AG04450 (cell line): ENCODE measurements around the gene RTN1. TPM values are rescaled to one million over a fixed set of nuclear protein-coding genes. Genes with fewer than 3 reads are reported as not detected.

Experiments used
- CTCF ChIA-PET: fragments of 300-600, 350-600 bp; formaldehyde crosslinking; extraction: SDS; loops from one replicate; lab custom pipeline; 2022; ENCODE audit warnings: antibody characterized with exemption, inconsistent platforms; lab: Charles Lee
- POLR2A ChIA-PET: fragments of 350-600 bp; formaldehyde crosslinking; extraction: SDS; loops from one replicate; lab custom pipeline; 2021; ENCODE audit warnings: antibody characterized with exemption, inconsistent platforms; lab: Yijun Ruan, JAX
- DNase-seq: peaks from one replicate; pipeline ENCODE4 v3.0.0-alpha.2; 2011; ENCODE audit warnings: low read depth, low spot score
- H3K27ac ChIP-seq: one replicate; pipeline ENCODE4 v1.5.1; 2012; ENCODE audit warnings: low read depth, low read length, control low read depth
- H3K27me3 ChIP-seq: one replicate; pipeline ENCODE4 v1.6.0; 2012; ENCODE audit warnings: low read length; ENCODE audit not compliant: control insufficient read depth, insufficient read depth
- H3K4me3 ChIP-seq: 2 replicates; pipeline ENCODE4 v1.5.1; 2011; ENCODE audit warnings: mild to moderate bottlenecking, low read depth, low read length, control low read depth
- H3K9me3 ChIP-seq: 2 replicates; pipeline ENCODE4 v1.5.1; 2012; ENCODE audit warnings: low read length; ENCODE audit not compliant: control insufficient read depth, insufficient read depth
- polyA plus RNA-seq: library from polyadenylated mRNA; depleted of rRNA; stranded (reverse); fragments of >200 nt; gene quantifications from 2 replicates; pipeline ENCODE4 v1.2.3, GENCODE V29; 2011
- TF ChIP-seq, protein P1 (sequence below): IDR thresholded peaks from 2 replicates; pipeline ENCODE4 v1.5.1; 2011; ENCODE audit warnings: low read depth, low read length, control low read depth, inconsistent platforms

Gene RTN1
- polyA plus RNA-seq, 1 experiment, result 0.98 TPM

DNA sequence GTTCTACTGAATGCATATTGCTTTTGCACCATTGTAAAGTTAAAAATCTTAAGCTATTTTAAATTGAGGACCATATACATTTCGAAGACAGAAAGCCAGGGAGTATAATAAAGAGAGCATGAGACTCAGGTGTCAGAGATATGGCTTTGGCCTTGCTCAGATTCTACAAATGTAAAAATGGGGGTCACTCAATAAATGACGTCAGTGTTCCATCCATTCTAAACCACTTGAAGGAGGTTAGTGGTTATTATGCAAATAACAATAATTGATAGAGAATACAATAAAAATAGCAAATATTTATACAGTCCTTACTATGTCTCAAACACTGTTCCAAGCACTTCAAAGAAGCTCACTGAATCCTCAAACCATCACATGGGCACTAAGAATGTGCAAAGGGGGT is 20.1 kb downstream of the RTN1 start:
- no peak overlapping the region for H3K4me3 ChIP-seq
- H3K9me3 ChIP-seq, result no peaks in the 10 kb centered on the region
- no peaks in the 10 kb centered on the region for H3K27me3 ChIP-seq
- POLR2A ChIA-PET, result no interaction called here
- CTCF ChIA-PET, result no interaction called here
- DNase-seq, result no peak
- TF ChIP-seq, protein P1, sequence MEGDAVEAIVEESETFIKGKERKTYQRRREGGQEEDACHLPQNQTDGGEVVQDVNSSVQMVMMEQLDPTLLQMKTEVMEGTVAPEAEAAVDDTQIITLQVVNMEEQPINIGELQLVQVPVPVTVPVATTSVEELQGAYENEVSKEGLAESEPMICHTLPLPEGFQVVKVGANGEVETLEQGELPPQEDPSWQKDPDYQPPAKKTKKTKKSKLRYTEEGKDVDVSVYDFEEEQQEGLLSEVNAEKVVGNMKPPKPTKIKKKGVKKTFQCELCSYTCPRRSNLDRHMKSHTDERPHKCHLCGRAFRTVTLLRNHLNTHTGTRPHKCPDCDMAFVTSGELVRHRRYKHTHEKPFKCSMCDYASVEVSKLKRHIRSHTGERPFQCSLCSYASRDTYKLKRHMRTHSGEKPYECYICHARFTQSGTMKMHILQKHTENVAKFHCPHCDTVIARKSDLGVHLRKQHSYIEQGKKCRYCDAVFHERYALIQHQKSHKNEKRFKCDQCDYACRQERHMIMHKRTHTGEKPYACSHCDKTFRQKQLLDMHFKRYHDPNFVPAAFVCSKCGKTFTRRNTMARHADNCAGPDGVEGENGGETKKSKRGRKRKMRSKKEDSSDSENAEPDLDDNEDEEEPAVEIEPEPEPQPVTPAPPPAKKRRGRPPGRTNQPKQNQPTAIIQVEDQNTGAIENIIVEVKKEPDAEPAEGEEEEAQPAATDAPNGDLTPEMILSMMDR, result no peak
- H3K27ac ChIP-seq, result no peak overlapping the region

DNA sequence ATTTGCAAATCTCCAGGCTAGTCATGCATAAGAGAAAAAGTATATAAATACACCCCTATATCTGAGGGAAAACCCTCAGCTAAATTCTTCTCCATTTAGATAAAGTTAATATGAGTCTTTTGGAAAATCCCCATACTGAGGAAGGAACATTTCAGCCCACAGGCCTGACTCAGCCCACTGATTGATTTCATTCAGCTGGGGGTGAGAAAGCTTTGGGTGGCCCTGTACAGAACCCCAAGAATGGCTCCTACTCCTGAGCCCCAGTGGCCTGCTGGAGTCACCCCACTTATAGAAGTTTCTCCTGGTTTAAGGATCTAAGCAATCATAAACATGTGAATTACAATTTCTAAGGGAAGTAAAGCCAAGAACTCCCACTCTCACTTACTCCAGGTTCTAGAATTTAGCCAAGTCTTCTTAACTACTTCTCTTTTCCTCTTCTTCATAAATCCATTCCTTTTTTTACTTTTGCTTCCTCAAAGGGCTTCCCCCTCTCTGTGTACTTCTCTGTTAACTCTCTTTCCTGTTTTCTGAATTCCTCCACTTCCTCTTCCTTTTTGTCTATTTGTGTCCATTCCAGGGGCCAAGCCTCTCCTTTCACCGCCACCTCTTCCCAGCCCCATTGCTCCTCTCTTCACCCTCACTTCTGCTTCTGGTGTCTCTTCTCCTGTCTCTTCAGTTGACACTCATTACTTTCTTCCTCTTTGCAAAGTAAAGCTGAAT is 21.0 kb downstream of the RTN1 start:
- Histone ChIP-seq H3K27me3 (no peaks in the 10 kb centered on the region), H3K27ac (no peak overlapping the region), H3K4me3 (no peak overlapping the region), H3K9me3 (no peaks in the 10 kb centered on the region)
- no peak for DNase-seq
- POLR2A ChIA-PET, result no interaction called here
- TF ChIP-seq, protein P1, result no peak
- CTCF ChIA-PET, result no interaction called here

DNA sequence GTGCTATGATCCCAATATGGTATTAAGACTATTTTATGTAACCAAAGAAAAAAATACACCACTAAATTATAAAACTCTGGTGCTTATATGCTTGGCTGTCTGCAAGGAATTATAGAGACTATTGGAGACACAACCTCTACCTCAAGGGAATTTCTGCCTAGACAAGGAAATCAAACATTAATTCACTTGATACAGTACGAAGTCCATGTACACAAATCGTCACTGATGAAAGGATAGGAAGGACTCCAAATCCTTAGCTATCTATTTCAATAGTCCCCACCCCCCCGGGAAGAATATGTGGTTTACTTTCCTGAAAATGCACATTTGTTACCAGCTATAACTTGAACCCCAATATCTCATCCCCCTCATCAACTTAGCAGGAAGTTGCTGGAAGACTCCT is 21.9 kb downstream of the RTN1 start:
- TF ChIP-seq, protein P1, result no peak
- ChIA-PET CTCF (no interaction called here), POLR2A (no interaction called here)
- no peaks in the 10 kb centered on the region for H3K27me3 ChIP-seq
- no peak overlapping the region for H3K27ac ChIP-seq
- no peak overlapping the region for H3K4me3 ChIP-seq
- H3K9me3 ChIP-seq, result no peaks in the 10 kb centered on the region
- no peak for DNase-seq

DNA sequence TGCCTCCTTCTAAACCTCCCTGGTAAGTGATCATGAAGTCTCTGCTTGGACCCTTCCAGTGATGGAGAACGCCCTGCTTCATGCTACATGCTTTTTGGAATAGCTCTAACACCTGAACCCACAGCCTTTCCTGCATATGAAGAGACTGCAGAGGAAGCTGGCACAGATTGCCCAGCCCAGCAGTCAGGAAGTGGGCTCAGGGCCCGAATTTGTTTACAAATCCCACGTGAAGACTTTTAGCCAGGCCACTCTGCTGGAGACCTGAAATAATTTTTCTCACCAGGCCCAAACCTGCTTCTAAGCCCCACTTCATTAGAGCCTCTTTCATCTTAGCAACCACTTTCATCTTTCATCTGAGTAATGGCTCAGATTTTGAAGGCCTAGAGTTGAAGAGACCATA is 22.9 kb downstream of the RTN1 start:
- H3K27me3 ChIP-seq, result no peaks in the 10 kb centered on the region
- no peak overlapping the region for H3K27ac ChIP-seq
- POLR2A ChIA-PET, result no interaction called here
- no peaks in the 10 kb centered on the region for H3K9me3 ChIP-seq
- CTCF ChIA-PET, result no interaction called here
- H3K4me3 ChIP-seq, result no peak overlapping the region
- TF ChIP-seq, protein P1, result no peak
- DNase-seq, result no peak

DNA sequence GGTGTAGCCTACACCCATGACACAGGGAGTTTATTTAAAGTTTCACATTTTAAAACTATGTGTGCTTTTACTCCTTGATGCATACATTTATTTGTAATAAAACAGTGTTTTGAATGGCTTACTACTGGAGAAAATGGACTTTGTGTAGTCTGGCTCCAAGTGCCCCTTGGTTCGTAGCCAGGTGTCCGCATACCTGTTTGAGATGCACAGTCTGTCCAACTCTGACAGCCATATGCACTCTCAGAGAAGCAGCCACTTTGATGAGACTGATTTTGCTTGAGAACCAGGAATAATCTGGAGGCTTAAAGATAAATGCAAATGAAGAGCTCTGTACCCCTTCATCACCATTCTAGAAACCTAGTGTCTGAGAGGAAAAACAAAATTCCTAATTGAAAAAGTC is 24.0 kb downstream of the RTN1 start:
- Histone ChIP-seq H3K27ac (no peak overlapping the region), H3K27me3 (no peaks in the 10 kb centered on the region), H3K9me3 (no peaks in the 10 kb centered on the region), H3K4me3 (no peak overlapping the region)
- ChIA-PET CTCF (no interaction called here), POLR2A (no interaction called here)
- no peak for DNase-seq
- TF ChIP-seq, protein P1, result no peak
